HG03025 (cell line): ENCODE data around the gene SFT2D2.

ENCODE experiments used
- ATAC-seq: cut with Tn5 transposase; IDR thresholded peaks from one replicate; pipeline ENCODE4 v1.9.1; 2021; ENCODE audit warnings: mild to moderate bottlenecking, moderate library complexity; ENCODE audit not compliant: unreplicated experiment, low FRiP score

The SFT2D2 gene

DNA sequence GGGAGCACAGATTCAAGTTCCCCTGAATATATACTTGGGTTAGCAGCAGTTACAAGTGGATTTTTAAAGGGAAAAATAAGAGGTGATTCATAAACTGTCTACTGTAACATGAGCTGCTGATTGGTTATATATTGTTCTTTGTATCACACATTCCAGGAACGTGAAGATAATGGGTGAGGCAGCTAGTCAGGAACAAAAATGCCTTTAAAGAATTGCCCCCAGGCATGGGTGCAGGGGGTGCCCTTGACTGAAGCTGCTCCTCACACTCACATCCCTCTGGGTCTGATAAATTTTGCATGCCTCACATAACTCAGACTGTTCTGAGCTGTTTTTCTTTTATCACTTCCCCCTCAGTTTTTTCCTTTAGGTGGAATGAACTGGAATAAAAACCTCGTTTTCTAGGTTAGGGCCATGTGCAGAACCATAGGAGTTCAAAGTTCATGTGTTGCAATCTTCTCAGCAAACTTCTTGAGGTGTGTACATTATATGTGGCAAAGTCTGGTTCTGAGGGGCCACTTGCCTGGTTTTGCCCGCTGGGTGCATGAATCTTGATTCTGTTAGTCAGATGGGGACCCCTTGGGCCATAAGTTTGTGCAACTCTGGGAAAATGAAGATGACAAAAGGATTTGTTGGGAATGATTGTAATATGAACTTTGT is 76.0 kb downstream of the SFT2D2 start:
- no peak for ATAC-seq
